BE2C (cell line): ENCODE measurements around the gene RPS6KA1.

Experiments used
- DNase-seq: peaks from one replicate; pipeline ENCODE4 v3.0.0-alpha.2; 2020
- H3K27me3 ChIP-seq: fragments of 250-450 bp; sonication (Bioruptor Pico); 2 replicates; pipeline ENCODE4 v1.5.1; 2020; ENCODE audit warnings: mild to moderate bottlenecking
- H3K36me3 ChIP-seq: fragments of 250-450 bp; sonication (Bioruptor Pico); 2 replicates; pipeline ENCODE4 v1.5.1; 2020; ENCODE audit warnings: mild to moderate bottlenecking
- H3K4me1 ChIP-seq: fragments of 250-450 bp; sonication (Bioruptor Pico); 2 replicates; pipeline ENCODE4 v1.5.1; 2020
- H3K4me3 ChIP-seq: 2 replicates; pipeline ENCODE4 v1.5.1; 2011; ENCODE audit warnings: low read depth, low read length
- H3K9me3 ChIP-seq: fragments of 250-450 bp; sonication (Bioruptor Pico); 2 replicates; pipeline ENCODE4 v1.5.1; 2020
- CTCF ChIP-seq: IDR thresholded peaks from 2 replicates; pipeline ENCODE4 v1.5.1; 2012; ENCODE audit warnings: mild to moderate bottlenecking, low read depth, low read length

RPS6KA1 gene

GRCh38 chr1:26536081-26536480 lies 6.5 kb downstream of the RPS6KA1 start:
- Histone ChIP-seq H3K9me3 (no peaks in the 10 kb centered on the region), H3K4me1 (no peaks in the 10 kb centered on the region), H3K36me3 (no peaks in the 10 kb centered on the region), H3K27me3 (no peaks in the 10 kb centered on the region), H3K4me3 (no peak overlapping the region)
- no peak for TF ChIP-seq CTCF
- no peak for DNase-seq

GRCh38 chr1:26536521-26536920 lies 7.0 kb downstream of the RPS6KA1 start:
- no peak for DNase-seq
- no peak for TF ChIP-seq CTCF

GRCh38 chr1:26537951-26538352 lies 8.4 kb downstream of the RPS6KA1 start:
- Histone ChIP-seq H3K27me3 (no peaks in the 10 kb centered on the region), H3K9me3 (no peaks in the 10 kb centered on the region), H3K4me3 (no peak overlapping the region), H3K36me3 (no peaks in the 10 kb centered on the region), H3K4me1 (no peaks in the 10 kb centered on the region; the same call in 1 of the 2 replicates)
- DNase-seq: no peak
- TF ChIP-seq CTCF: no peak

More at GRCh38 chr1:26536521-26536920, 7.0 kb downstream of the RPS6KA1 start:
- no peaks in the 10 kb centered on the region; the same call in 1 of the 2 replicates for H3K4me1 ChIP-seq
- H3K4me3 ChIP-seq: no peak overlapping the region
- H3K36me3 ChIP-seq: no peaks in the 10 kb centered on the region
- no peaks in the 10 kb centered on the region for H3K9me3 ChIP-seq
- H3K27me3 ChIP-seq: no peaks in the 10 kb centered on the region

- H3K27me3 ChIP-seq: no peaks in the 10 kb centered on the region
- peak; percentile 26 for DNase-seq
- no peaks in the 10 kb centered on the region; the same call in 1 of the 2 replicates for H3K4me1 ChIP-seq
- peak; percentile 40 for TF ChIP-seq CTCF
- H3K36me3 ChIP-seq: no peaks in the 10 kb centered on the region
- H3K4me3 ChIP-seq: no peak overlapping the region
- H3K9me3 ChIP-seq: no peaks in the 10 kb centered on the region
Measured at GRCh38 chr1:26538480-26539412, 9.2 kb downstream of the RPS6KA1 start.

GRCh38 chr1:26539722-26540121 lies 10.2 kb downstream of the RPS6KA1 start:
- no peaks in the 10 kb centered on the region; the same call in 1 of the 2 replicates for H3K4me1 ChIP-seq
- TF ChIP-seq CTCF: no peak
- H3K27me3 ChIP-seq: no peaks in the 10 kb centered on the region
- no peaks in the 10 kb centered on the region for H3K9me3 ChIP-seq
- H3K4me3 ChIP-seq: no peak overlapping the region
- no peak for DNase-seq
- no peaks in the 10 kb centered on the region for H3K36me3 ChIP-seq

GRCh38 chr1:26540351-26540750 lies 10.8 kb downstream of the RPS6KA1 start:
- no peaks in the 10 kb centered on the region for H3K27me3 ChIP-seq
- no peaks in the 10 kb centered on the region for H3K9me3 ChIP-seq
- TF ChIP-seq CTCF: no peak
- H3K36me3 ChIP-seq: no peaks in the 10 kb centered on the region
- H3K4me1 ChIP-seq: no peaks in the 10 kb centered on the region; the same call in 1 of the 2 replicates
- no peak overlapping the region for H3K4me3 ChIP-seq
- no peak for DNase-seq
